RPMI7951 (cell line): Measurements from ENCODE around the gene OR2AG2. TPM values are rescaled to one million over a fixed set of nuclear protein-coding genes. Genes with fewer than 3 reads are reported as not detected.
"Not testable (repeated sequence)": the region's sequence is repeated elsewhere in the genome, so short reads cannot be mapped to it uniquely, and the experiment has no call there.

ENCODE experiments used
- DNase-seq: peaks from one replicate; pipeline ENCODE4 v3.0.0-alpha.2; 2012; ENCODE audit warnings: low read depth
- total RNA-seq: library from RNA; depleted of rRNA; stranded (reverse); fragments of >200 nt; shearing (Covaris generic); gene quantifications from 2 replicates; pipeline ENCODE4 v1.2.3, GENCODE V29; 2014; rRNA removed

Gene OR2AG2, protein sequence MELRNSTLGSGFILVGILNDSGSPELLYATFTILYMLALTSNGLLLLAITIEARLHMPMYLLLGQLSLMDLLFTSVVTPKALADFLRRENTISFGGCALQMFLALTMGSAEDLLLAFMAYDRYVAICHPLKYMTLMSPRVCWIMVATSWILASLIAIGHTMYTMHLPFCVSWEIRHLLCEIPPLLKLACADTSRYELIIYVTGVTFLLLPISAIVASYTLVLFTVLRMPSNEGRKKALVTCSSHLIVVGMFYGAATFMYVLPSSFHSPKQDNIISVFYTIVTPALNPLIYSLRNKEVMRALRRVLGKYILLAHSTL
- total RNA-seq = 0.39 and 0.84 TPM in 2 replicates

DNA sequence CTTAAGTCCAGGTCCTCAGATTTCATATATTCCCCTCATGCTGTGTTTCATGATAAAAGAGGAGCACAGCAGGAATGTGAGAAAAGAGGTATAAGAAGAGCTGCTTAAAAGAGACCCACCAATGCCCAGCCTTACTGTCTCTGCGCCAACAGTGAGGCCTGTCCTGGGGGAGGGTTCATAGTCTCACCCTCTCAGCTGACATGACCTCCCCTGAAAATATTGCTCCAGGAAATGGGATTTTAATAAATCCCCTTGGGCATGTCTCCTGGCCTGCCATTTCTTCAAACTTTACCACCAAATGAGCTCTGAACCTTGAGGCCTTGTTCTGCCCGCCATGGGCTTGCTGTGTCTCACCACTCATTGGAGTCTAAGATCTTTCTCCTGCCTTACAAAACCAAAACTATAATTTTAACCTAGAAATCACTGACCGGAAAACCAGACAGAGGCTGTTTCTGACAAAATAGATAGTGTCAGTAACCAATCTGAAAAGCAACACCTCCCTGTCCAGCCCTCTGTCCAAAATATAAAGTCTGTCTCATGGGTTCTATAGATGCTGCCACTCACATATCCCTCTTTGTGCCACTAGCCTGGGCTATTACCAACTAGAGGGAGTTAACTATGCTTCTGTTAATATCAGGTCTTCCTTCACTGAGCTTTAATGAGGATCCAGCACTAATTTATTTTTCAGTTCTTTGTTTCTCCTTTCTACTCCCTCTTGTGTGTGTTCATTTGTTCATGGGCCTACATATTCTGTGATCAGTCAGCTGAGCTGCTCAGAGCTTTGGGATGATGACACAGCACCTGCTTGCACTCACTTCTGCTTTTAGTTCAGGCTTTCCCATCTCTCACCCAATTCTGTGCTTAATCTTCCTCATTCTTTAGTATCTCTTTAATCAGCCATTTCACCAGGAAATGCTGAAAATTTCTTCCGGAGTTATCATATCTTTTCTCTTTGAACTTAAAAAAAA is at the start of gene OR2AG2:
Gene OR2AG2, minus strand, starts transcription at position 51 of the 968 bp plus-strand sequence. CDS start 3,019 bp downstream, outside the sequence.
- DNase-seq = no peak

- no peak for DNase-seq
These were observed 47.2 kb upstream of the OR2AG2 start for GRCh38 chr11:6818967-6819366.

DNA sequence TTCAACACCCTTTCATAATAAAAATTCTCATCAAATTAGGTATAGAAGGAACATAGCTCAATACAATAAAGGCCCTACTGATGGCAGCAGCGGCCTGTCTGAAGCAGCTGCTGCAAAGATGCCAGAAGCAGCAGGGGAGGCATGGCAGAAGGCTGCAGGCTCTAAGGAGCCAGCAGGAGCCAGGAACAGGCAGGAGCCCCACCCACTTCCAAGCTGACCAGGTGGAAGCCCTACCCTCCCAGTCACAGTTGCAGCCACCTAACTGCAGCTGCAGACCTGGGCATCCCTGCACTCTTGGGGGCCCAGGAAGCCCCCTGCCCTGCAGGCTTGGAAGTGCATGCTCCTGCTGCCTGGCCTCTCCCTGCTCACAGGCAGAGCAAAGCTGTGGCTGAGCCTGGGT is 45.9 kb upstream of the OR2AG2 start:
- peak; percentile 14 for DNase-seq

GRCh38 chr11:6813656-6814055 is 41.9 kb upstream of the OR2AG2 start:
- no peak for DNase-seq

GRCh38 chr11:6812390-6813005 is 40.7 kb upstream of the OR2AG2 start:
- peak; percentile 44 for DNase-seq

- DNase-seq = not testable (repeated sequence)
These were observed 29.3 kb upstream of the OR2AG2 start for GRCh38 chr11:6801075-6801474.

DNA sequence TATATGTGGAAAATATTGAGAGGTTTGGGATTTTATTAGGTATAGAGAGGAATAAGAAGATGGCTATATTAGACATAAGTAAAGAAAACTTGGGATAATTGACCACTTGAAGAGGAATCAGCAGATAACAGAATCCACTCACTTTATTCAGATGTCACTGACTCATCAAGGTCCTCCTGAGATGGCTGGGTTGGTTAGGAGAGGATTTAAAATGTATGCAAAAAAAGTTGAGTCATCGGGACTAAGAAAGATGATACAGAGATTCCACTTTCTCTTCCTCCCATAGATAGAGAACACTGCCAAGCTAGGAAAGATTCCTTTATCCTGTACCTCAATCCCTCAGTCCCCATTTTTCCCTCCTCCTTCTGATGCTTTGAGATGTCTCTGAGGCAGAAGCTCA is 27.6 kb upstream of the OR2AG2 start, which contains the start of gene OR6A2:
Gene OR6A2, minus strand, starts transcription at position 288 of the 400 bp plus-strand sequence. CDS start 3,981 bp downstream, outside the sequence.
- peak; percentile 70 for DNase-seq

DNA sequence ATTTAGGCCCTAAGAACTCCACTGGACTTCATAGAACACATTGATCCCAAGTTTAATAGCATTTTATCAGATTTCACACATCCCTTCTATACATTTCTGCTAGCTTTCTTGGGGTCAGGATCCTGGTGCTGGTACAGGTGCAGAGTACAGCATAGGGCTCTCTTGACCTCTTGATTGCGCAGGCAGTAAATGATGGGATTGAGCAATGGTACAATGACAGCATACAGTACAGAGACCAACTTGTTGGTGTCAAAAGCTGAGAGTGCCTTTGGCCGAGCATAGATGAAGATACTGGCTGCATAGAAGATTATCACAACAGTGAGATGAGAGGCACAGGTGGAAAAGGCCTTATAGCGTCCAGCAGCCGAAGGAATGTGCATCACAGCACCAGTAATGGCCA is 22.9 kb upstream of the OR2AG2 start:
- DNase-seq = no peak

DNA sequence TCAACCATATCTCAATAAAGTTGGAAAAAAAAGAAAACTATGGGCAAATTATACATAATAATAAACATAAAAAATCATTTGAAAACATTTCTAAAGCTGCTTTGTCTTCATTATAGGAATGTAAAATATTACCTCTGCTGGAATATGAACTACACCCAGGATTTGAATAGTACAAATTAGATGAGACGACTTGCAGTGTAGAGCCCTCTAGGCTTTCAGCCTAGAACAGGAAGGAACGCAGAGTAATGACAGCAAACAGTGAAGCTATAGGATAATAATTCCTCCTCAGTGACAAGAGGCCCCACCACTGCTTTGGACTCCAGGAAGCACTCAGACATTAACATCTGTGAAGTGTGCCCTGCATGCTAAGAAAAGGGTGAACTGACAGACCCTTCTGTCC is 18.8 kb upstream of the OR2AG2 start:
- no peak for DNase-seq

DNA sequence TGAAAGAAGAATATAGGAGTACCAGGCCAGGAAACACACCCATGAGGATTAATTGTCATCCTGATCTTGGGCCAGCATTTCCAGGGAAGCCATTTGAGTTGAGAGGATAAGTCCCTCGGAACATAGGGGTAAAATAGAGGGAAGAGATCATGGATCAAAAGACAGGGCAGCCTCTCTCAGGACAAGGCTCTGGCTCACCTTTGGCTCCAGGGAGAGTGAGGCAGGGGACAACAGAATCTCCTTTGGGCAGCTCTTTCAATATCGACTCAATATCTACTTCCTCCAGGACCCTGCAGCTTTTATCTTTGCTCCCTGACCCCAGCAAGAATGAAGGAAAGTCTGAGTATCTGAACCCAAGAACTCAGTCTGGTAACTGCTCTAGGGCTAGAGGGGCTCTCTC is 10.9 kb upstream of the OR2AG2 start, which contains the start of gene OR2AG1:
Gene OR2AG1, plus strand, starts transcription at position 301 of the 400 bp plus-strand sequence. CDS start 2,018 bp downstream, outside the sequence.
- no peak for DNase-seq

DNA sequence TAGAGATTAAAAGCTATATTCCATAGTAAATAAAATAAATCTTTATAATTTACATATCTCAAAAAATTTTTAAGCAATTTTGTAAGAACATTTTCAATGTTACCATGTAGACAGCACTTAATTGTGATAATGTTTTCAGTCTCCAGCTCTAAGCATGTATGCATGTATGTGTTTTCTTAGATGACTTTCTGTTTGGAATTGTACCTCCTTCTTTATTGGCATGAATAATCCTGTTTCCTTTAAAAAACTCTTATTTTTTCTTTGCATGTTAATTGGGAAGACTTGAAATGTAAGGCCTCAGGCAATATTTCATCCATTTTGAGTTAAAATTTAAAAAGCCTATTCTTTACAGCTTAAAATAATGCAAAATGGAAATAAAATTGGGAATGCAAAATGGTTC is 9.1 kb upstream of the OR2AG2 start:
- DNase-seq = no peak

DNA sequence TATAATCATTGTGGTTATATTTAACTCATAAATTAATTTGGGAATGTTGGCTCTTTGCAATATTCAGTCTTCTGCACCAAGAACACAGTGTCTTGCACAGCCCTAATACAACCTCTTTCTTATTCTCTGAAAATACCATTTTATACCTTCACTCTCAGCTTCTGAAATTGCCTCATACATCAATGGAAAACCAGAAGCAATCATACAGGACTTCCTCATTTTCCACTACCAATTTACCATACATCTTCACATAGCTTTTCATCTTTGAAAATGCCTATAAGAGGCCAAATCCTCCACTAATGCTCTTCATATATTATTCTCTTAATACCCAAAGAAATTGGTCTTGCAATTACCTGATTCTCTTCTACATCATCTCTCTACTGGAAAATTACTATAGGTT is 6.7 kb upstream of the OR2AG2 start:
- no peak for DNase-seq

- peak; percentile 59 for DNase-seq
These were observed 14.3 kb downstream of the OR2AG2 start for GRCh38 chr11:6757373-6757967.

DNA sequence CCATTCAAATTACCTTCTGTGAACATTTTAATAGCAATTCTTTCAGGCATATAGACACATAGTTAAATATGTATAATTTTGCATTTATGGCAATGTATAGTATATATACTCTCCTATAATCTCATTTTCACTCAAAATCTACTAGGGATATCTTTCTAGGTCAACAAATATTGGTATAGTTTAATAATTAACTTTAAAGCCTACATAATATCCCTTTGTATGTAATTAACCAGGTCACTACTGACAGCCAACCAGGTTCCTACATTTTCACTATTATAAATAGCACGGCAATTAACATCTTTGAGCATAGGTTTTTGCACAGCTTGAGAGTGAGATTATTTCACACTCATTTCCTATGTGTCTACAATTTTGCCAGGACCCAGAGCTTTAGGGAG is 15.8 kb downstream of the OR2AG2 start:
- no peak for DNase-seq

DNA sequence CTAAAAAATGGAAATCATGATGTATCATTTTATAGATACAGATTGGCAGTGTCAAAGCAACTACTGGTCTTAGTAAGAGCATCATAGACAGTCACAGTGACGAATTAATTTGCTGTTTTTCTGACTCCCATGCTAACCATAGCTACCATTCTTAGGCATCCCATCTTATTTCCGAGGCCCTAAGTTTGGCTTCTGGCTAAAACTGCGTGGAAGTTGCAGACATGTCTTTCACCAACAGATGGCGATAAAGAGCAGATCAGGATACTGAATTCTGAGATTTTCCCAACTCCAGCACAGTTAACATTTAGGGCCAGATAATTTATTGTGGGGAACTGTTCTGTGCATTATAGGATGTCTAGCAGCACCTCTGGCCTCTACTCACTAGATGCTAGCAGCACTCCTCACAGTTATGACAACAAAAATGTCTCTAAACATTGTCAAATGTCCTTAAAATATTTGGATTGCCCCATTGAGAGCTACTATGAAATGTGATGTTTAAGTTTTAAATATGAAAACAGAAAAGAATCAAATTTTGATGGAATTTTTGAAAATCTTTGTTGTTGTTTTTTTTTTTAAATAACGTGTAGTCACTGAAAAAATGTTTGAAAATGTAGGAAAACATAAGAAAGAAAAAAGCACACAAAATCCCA is 16.3 kb downstream of the OR2AG2 start:
- peak; percentile 35 for DNase-seq

DNA sequence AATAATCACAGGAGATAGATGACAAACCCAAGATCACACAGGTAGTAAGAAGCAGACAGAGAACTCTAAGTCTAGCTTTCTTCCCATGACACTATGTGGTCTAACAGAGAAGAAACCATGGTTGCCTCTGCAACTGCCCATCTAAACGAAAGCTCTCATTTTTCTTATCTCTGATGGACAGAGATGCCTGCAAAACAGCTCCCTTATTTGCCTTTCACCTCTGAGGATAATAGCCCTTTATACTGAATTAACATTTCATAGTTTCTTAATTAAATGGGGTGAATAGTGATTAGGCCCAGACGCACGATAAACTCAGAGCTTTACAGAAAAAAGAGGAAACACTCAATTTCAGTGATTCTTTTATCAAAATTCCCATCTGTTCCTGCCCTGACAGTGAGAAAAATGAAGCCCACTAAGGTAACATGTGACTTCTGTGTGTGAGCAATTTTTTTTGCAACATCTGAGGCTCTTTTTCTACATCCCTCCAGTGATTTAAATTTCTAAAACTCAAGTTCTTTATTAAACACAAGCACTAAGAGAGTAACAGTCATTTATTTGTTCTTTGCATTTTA is 24.6 kb downstream of the OR2AG2 start:
- DNase-seq = no peak

- no peak for DNase-seq
These were observed 25.1 kb downstream of the OR2AG2 start for GRCh38 chr11:6746626-6747025.

DNA sequence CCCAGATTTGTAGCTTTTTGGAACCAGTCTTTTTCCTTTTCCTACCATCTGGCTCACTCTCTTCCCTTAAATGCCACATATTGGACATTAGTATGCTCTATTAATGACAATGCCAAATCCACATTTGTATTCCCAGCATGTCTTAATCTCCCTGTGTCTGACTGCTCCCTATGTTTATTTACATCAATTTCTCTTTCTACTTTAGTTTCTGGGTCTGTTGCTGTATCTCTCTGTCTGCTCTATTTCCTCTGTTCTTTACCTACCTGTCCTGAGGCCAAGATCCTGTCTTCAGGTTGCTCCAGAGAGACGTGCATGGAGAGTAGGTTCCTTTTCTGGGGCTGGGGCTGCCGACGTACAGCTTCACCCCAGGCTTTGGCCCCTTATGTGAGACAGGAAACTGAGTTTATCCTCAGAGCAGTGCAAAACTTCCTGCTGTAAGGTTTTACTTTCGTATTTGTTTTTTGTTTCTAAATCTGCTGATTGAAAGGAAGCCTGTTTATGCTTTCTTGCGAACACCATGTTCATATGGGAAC is 25.6 kb downstream of the OR2AG2 start:
- no peak for DNase-seq

GRCh38 chr11:6745465-6746015 is 26.2 kb downstream of the OR2AG2 start:
- no peak for DNase-seq

DNA sequence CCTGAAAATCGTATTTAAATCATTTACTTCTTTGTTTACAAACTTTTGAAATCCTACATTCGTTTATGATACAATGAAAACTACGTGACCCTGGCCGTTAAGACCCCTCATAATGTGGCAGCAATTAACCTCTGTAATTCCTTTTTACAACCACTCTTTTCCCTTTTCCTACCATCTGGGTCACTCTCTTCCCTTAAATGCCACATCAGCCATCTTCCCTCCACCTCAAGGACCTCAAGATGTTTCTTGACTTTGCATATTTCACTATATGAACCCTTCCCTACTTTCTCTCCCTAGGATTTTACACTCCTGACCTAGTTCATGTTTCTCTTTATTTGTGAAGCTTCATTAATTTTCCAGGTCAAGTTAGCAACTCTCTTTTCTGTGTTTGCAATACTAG is 26.8 kb downstream of the OR2AG2 start:
- DNase-seq = no peak
